NCI-H2029 (cell line): Measurements from ENCODE around the gene WWP2.
"Not testable (repeated sequence)": the region's sequence is repeated elsewhere in the genome, so short reads cannot be mapped to it uniquely, and the experiment has no call there.

Source experiments
- DNase-seq: peaks from one replicate; lab custom pipeline; 2025; lab: John Stamatoyannopoulos, UW

WWP2 gene

GRCh38 chr16:69745959-69746358, 16.2 kb upstream of the WWP2 start:
- no peak for DNase-seq

GRCh38 chr16:69747115-69747514, 15.0 kb upstream of the WWP2 start:
- DNase-seq = no peak

GRCh38 chr16:69748694-69749345, 13.3 kb upstream of the WWP2 start:
- no peak for DNase-seq

DNA sequence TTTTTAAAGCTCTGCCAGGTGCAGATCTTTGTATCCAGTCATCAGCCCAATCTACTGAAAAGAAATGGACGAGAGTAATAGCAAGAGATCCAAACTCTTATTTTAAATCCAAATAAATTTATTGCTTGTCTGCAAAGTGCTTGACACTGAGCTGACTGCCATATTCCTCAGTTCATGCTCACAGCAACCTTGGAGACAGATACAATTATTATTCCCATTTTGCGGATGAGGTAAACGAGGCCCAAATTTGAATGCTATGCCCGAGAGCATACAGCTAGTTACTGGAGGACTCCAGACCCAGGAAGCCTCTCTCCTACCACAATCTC, 8.0 kb upstream of the WWP2 start:
- no peak for DNase-seq

- peak; percentile 67 for DNase-seq
These were observed 7.4 kb upstream of the WWP2 start, which contains the start of gene NOB1 for GRCh38 chr16:69754469-69755310. Gene NOB1, minus strand, starts transcription at chr16:69754926. Its CDS starts 16 bp downstream, at chr16:69754910.

DNA sequence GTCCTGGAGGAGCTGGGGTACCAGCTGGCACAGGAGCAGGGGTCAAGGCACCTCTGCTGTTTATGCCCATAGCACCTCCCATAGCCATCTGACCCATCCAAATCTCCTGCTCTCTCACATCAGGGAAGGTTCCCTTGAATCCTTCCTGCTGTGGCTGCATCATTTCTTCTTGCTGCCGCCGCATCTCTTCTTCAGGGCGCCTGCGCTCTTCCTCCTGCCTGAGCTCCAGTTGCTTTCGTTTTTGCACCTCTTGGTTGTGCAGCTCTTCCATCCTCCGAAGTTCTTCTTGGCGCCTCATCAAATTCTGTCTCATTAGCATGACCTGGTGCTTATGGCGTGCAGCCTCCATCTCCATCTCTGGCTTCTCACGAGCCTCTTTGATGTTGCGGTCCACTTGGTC, 5.4 kb upstream of the WWP2 start:
- DNase-seq = no peak

GRCh38 chr16:69757375-69757774, 4.8 kb upstream of the WWP2 start:
- not testable (repeated sequence) for DNase-seq

GRCh38 chr16:69762814-69763598, 874 bp downstream of the WWP2 start:
- DNase-seq = no peak

- DNase-seq = no peak
These were observed 1.4 kb downstream of the WWP2 start for GRCh38 chr16:69763599-69763942.

DNA sequence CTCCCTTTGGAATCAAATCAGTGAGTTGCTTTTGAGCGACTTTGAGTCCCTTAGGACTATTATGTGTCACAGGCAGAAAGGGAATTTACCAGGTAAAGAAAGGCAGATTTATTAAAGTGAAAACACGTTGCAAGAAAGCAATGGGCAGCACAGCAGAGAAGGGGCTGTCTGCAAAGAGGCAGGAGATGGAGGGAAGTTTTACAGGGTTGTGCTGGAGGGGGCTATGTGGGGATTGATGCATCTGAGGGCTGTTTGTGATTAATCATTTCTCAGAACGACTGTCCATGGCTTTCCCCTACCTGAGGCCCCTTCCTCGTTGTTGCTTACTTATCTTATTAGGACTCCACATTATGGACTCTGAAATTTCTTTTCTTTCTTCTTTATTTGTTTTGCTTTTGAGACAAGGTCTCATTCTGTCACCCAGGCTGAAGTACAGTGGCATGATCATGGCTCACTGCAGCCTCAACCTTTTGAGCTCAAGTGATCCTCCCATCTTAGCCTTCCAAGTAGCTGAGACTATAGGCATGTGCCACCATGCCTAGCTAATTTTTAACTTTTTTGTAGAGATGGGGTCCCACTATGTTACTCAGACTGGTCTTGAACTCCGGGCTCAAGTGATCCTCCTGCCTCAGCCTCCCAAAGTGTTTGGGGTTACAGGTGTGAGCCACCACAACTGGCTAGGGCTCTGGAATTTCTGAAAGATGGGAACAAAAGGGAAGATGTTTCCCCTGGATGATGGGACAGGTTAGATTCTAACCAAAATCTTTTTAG, 5.5 kb downstream of the WWP2 start:
- DNase-seq = no peak

DNA sequence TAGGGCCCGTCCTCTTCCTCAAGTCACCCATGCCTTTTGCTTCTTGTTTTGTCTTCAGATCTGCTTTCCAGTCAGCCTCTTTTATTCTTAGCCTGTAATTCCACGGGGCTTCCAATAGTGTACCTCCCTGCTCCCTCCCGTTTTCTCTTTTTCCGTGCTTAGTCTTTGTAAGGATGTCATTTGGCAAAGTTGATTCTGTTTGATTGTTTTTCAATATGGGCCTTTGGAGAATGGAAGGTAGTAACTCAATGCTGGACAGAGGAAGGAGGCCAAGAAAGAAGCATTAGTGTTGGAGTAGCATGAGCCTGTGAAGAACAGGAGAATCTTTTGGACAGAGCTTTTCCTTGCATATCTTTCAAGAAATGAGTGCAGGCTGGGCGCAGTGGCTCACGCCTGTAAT, 6.5 kb downstream of the WWP2 start:
- DNase-seq = no peak

DNA sequence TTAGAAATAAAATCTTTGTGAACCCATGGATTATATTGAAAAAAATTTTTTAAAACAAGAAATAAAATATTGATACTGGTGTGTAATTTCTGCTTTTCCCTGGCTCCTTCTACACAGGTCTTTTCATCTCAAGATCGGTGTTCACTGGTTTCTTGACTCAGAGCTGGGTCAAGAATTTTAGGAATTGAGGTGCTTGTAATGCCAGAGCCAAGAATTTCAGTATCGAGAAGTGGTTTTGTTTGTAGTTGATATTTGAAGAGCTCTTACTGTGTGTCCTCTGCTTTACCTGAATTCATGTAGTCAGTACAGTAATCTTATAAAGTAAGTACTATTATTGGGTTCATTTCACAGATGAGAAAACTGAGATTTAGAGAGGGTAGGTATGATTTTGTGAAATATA, 7.3 kb downstream of the WWP2 start:
- DNase-seq = no peak

- DNase-seq = no peak
These were observed 9.5 kb downstream of the WWP2 start for GRCh38 chr16:69771651-69771967.

- no peak for DNase-seq
These were observed 11.3 kb downstream of the WWP2 start for GRCh38 chr16:69773260-69773947.

DNA sequence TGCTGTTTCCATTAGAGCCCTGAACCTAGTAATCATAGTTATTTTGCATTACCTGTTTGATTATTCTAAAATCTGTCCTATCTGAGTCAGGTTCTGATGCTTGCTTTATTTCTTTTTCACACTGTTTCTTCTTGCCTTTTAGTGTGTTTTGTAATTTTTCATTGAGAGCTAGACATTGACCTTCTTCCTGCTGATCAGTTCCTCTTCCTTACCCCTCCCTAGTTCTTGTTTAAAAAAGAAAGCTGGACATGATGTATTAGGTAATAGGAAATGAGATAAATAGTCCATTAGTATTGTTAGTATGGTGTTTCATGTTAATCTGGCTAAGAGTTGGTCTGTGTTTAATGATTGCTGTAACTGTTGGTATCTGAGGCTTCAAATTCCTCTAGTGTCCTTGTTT, 13.4 kb downstream of the WWP2 start:
- no peak for DNase-seq

DNA sequence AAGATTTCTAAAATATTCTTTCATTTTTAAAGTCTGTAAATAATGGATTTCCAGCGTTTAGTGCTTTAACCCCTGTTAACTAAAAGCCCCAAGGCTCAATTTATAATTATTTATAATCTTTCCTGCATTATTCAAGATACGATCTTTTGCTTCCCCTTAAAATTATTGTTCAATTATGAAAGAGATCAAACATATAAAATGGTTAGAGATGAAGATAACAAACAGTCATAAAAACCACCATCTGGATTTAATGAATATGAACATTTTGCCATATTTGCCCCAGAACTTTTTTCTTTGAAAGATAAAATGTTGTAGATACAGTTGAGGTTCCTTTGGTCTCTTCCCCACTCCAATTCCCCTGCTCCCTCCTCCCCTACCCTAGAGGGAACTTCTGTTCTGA, 17.6 kb downstream of the WWP2 start:
- no peak for DNase-seq

GRCh38 chr16:69781118-69781517, 19.0 kb downstream of the WWP2 start:
- no peak for DNase-seq

DNA sequence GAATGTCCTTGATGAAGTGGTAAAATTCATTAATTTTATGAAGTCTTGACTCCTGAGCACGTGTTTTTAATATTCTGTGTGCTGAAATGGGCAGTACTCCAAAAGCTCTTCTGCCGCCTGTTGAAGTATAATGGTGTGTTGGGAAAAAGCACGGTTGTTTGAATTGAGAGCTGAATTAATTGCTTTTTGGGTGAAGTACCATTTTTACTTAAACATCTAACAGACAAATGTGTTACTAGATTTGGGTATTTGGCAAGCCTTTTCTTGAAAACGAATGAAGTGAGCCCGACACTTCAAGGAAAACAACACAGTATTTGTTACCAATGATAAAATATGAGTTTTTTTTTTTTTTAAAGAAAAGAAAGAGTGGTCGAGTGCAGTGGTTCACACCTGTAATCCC, 22.5 kb downstream of the WWP2 start:
- no peak for DNase-seq

DNA sequence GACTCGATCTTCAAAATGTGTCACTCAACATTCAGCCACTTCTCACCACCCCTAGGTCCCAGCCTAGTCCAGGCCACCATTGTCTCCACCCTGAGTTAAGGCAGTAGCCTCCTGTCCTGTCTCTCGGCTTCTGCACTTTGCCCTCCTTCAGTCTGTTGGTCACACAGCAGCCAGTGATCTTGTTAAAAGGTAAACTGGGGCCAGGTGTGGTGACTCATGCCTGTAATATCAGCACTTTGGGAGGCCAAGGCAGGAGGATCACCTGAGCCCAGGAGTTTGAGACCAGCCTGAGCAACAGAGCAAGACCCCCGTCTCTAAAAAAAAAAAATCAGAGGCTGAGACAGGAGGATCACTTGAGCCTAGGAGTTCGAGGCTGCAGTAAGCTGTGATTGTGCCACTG, 25.8 kb downstream of the WWP2 start:
- no peak for DNase-seq

- not testable (repeated sequence) for DNase-seq
These were observed 29.3 kb downstream of the WWP2 start for GRCh38 chr16:69791391-69791847.

DNA sequence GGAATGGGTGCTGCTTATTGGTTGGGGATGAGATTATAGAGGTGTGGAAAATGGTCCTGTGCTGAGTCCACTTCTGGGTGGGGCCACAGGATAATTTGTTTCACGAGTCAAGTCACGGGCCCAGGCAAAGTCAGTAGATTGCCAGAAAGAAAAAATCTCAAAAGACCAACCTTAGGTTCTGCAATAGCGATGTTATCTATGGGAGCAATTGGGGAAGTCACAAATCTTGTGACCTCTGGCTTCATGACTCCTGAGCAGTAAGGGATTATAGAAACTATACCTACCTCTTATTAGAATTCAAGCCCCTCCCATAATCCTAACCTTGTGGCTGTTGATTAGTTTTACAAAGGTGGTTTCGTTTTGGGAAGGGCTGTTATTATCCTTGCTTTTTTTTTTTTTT, 31.4 kb downstream of the WWP2 start:
- DNase-seq = no peak

DNA sequence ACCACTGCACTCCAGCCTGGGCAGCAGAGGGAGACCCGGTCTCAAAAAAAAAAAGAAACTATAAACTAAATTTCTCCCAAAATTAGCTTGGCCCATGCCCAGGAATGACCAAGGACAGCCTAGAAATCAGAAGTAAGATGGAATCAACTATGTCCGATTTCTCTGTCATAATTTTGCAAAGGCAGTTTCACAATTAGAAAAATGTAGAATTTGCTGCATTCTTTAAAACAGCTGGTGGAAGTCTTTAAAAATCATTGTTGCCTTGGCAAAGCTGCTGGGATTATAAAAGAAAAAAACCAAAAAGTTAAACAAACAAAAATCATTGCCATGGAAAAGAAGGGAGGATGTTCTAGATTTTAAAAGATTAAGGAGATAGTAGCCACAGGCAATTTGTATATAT, 32.4 kb downstream of the WWP2 start:
- no peak for DNase-seq
